Stimulated activated CD4-positive, alpha-beta T cell treated with anti-CD3 and anti-CD28 coated beads, Interleukin-15, amount 100 ng/mL, for 48 hours (primary cell): ENCODE results near the gene EVA1A.

Experiments
- DNase-seq, 2 donors: peaks; one replicate each; pipeline ENCODE4 v3.0.0-alpha.2; 2020; ENCODE audit warnings: low read depth in 2 of 2

Gene EVA1A

DNA sequence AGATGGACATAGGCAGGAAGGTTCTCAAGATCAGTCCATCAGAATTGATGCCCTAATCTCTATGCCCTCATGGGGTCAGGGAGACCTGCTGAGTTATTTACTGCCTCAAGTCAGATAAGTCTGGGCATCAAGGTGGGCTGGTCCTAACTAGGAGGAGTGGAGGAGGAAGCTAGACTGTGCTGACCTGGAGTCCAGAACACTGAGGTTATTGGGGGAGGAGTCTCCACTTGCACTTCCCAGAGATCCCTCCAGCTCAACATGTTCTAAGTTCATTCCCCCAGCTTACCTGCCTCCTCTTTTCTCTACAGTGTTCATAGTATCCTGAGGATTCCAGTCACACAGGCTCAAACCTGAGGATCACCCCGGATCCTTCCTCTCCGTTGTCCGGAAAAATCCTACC is 19.3 kb downstream of the EVA1A start:
- DNase-seq, result no peak

DNA sequence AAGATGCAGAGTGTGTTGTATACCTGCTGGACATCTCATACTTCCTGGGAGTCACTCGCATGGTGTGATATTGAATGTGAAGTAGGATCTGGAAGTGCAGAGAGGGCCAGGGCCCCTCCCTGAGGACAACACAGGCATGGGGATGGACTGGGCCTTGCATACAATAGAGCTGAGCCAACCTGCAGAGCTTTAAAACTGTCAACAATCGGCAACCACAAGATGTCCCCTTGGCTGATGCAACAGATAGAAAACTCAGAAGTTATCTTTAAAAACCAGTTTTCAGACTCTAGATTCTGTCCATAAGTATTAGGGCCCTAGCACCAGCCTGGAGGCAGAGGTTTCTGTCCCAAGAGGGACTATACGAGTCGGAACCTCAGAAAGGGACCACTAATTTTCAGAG is 19.7 kb downstream of the EVA1A start:
- no peak for DNase-seq

DNA sequence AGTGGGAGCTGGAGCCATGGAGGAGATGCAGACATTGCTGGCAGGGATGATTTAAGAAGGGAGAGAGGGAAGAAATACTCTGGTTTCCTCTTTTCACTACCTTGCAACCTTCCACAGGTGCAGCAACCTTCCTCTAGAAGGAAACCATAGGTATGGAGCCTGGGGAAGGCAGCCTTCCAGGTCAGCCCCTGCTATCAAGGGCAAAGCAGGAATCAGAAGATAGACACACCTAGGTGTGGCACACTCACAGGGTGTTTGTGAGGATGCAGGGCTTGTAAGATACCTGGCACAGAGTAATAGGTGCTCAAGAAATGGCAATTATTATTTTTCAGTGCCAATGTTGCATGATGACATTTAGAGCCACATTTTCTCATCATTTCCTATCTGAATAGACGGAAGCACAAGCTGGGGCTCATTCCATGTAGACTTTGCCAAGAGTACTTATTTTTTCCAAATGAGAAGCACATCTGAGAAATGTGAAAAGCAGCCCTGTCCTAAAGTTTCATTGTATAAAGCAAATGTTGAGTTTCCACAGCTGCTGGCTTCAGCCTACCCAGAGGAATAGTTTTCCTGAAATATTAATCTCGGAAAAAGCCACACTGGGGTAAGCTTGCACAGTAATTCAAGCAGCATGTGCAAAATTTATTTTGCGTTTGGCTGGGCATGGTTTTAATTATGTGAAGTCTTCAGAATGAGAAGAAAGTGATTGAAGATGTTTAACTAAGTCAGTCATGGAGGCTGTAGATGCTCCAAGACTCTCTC is 20.6 kb downstream of the EVA1A start:
- DNase-seq, result no peak

DNA sequence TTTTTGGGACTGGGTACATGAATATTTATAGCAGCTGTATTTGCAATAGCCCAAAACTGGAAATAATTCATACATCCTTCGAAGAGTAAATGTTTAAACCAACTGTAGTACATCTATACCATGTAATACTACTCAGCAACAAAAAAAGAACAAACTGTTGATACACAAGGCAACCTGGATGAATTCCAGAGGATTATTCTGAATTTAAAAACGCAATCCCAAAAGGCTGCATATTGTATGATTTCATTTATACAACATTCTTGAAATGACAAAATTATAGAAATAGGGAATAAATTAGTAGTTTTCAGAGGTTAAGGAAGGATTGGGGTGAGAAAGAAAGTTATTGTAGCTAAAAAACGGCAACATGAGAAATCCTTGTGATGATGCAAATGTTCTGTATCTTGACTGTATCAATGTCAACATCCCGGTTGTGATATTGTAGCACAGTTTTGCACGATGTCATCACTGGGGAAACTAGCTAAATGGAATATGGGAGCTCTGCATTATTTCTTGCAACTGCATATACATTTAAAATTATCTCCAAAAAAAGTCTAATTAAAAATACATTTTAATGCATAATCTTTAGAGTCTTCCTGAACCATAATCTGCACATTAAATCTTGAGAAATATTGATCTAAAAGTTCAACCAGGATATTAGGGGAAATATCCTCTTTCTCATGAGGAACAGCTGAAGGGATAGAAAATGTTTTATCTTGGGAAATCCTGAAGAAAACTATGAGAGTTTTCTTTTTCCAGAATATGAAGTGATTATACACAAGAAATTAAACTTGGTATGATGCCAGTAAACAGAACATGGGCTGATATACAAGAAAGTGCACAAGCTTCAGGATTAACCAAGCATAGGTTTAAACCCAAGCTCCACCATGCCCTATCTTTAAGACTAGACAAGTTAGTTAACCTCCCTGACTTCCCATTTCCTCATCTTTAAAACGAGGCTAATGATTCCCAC is 21.9 kb downstream of the EVA1A start:
- no peak for DNase-seq

DNA sequence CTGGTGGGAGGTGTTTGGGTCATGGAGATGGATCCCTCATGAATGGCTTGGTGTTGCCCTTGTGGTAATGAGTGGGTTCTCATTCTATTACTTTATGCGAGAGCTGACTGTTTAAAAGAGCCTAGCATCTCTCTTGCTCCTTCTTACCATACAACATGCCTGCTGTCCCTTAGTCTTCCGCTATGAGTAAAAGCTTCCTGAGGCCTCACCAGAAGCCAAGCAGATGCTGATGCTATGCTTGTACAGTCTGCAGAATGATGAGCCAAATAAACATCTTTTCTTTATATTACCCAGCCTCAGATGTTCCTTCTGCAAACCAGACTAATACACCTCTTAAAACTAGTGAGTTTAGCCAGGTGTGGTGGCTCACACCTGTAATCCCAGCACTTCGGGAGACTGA is 23.1 kb downstream of the EVA1A start:
- DNase-seq, result no peak

DNA sequence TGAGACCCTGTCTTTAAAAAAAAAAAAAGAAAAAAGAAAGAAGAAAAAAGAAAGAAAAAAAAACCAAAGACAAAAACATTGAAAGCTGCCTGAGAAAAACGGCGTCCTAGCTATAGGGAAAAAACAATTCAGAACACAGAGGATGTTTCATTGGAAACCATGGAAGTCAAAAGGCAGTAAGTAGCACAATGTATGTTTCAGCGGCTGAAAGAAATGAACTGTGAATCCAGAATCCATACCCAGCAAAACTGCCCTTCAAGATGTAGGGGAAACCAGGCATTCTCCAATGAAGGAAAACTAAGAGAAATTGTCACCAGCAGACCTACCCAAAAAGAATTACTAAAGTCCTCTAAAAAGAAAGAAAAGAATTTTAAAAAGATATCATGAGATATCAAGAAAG is 27.6 kb downstream of the EVA1A start:
- DNase-seq, result no peak

DNA sequence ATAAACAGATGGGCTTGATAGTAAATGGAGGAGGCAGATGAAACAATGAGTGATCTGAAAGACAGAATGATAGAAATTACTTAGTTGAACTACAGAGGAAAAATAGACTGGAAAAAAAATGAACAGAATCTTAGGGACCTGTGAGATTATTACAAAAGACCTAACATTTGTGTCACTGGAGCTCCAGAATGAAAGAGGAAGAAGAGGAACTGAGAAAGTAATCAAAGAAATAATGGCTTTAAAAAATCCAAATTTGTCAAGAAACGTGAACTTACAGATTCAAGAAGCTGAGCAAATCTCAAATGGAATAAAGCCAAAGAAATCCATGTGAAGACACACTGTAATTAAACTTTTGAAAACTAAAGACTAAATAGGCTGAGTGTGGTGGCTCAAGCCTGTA is 28.3 kb downstream of the EVA1A start:
- no peak for DNase-seq

DNA sequence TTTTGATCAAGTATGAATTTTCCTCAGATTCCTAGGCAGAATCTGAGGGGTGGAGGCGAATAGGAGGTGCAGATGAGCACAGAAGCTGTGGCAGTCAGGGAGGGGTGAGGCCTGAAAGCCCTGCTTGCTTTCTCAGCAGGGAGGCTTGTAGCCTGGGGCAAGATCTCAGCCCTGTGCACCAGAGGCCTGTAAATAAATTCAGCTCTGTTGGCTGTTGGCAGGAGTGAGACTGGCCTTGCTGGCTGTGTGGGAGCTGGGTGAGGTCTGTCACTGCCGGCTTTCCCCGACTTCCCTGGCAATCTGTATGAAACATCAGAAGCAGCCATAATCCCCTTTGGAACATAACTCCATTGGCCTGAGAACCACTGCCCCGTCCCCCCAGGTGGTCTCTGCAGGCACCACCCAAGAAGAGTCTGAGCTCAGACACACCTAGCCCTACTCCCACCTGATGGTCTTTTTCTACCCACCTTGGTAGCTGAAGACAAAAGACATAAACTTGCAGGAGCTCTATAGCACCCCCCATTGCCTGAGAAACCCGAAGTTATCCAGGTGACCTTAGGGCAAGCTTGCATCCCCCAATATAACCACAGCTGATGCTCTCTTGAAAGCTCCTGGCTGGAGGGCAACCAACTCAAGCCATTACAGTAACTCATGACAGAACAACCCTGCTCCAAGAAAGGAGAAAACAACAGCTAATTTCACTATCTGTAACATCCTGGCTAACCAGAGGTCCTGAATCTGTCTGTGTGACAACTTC is 32.3 kb downstream of the EVA1A start:
- DNase-seq, result no peak

DNA sequence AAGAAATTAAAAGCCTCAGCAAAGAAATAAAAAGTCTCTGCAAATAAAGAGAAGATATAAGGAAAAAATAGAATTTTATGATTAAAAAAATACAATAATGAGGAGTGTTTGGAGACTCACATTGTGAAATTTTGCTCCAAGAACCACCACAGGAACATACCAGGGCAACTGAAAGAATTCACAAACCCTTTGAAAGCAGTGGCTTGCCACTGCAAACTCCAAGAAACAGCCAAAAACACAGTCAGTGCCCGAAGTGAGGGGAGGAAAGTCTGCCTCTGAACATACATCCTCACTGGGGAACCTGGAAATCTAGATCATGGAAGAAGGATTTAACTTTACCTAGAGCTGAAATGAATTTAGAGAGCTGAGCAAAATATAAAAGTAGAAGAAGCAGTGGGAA is 33.1 kb downstream of the EVA1A start:
- DNase-seq, result no peak

DNA sequence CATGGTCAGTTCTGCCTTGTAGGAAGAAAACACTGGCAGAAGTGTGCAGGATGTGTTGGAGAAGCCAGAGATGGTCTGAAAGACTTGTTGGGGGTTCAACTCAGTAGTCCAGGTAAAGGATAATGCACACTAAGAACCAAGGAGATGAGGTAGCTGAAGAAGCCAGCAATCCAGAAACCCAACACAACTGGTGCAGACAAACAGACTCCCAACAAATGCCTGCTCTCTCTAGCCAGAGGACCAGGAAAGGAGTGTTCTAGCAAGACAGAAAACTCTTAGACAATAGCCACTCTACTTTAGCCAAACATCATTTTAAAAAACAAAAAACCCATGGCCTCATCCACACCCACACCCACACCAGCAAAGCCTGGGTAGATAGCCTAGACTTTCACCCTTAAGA is 33.9 kb downstream of the EVA1A start:
- DNase-seq, result no peak

DNA sequence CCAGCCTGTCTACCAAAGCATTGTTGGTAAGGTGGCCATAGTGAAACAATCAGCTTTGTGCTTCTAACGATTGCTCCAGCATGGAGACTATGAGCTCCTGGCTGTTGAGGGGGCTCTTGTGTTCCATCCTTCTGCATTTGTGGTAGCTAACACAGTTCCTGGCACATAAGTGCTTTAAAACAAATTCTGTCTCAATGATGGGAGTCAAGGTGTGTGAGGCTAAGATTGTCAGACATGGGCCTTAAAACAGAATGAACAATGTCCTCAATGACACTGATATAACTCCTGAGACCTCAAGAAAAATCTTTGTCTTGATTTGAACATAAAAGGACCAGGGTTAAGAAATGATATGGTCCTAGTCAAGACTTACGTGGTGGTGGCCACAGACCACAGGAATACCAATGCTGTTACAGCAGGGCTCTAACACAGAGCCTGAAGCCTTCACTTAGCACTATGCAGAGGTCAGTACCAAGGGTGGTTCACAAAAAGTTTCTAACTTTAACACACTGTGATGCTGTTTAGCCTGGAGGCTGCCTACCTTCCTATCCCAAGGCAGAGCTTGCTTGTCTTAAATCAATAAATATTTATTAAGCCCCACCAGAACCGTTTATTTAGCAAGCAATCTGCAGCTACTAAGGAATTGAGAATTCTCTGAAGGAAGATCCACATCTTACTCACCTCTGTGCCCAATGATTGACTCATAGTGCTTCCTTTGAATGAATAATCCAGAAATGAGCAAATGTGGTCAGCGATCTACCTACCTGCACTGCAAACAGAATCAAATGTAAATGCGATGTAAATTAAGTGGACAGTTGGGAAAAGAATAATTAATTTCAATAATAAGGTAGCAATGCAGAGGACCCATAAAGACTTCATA is 35.1 kb downstream of the EVA1A start:
- DNase-seq, result no peak

DNA sequence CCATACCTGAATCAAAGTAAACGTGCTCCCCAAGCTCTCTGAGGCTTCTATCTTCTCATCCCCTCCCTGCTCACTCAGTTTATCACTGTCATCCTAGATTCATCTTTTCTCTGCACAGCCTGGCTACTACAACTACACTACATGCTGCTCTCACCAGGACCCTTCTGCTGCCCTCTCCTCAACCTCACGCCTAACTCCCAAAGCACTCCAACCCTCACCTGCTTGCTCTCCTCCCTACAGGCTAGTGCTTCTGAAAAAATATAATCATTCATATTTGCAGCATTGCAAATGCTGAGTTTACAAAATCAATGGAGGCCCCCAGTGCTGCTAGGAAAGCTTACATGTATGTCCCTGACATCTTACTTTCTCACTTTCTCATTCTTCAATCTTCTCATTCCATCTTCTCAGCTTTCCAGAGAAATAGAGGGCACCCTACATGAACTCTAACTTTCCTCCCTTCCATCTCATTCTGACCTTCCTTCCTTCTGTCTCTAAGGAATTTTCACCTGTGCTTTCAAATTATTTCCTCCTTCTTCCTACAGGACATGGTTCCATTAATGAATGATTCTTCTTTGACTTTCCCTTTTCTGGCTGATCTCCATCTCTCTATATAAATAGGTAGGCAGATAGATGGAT is 36.3 kb downstream of the EVA1A start:
- DNase-seq, result no peak

DNA sequence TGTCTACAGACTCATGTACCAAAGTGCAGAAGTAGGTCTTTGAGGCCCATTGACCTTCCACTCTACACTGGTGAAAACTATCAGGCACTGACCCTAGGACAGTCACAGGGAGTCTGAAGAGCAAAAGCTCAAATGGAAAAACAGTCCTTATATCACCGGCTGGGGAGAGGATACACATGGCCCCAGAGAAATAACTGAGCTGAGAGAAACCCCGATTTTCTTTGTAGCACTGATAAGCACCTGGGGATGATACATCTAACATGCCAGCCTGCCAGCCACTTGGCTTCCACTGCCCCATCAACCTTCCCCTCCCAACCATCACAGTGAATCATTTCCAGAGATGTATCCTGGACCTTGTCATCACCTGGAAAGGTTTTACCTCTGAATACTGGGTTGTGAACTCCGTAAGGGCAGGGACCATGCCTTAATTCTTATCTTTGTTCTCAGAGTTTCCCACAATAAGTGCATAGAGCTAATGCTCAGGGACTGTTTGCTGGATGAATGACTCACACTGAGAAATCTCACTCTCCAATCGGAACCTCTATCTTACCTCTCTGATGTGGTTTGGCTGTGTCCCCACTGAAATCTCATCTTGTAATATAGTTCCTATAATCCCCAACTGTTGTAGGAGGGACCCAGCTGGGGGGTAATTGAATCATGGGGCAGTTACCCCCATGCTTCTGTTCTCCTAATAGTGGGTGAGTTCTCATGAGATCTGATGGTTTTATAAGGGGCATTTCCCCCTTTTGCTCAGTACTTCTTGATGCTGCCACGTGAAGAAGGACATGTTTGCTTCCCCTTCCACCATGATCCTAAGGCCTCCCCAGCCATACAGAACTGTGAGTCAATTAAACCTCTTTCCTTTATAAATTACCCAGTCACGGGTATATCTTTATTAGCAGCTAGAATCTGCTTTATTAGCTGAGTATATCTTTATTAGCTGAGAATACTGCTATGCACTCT is 37.1 kb downstream of the EVA1A start:
- no peak for DNase-seq

DNA sequence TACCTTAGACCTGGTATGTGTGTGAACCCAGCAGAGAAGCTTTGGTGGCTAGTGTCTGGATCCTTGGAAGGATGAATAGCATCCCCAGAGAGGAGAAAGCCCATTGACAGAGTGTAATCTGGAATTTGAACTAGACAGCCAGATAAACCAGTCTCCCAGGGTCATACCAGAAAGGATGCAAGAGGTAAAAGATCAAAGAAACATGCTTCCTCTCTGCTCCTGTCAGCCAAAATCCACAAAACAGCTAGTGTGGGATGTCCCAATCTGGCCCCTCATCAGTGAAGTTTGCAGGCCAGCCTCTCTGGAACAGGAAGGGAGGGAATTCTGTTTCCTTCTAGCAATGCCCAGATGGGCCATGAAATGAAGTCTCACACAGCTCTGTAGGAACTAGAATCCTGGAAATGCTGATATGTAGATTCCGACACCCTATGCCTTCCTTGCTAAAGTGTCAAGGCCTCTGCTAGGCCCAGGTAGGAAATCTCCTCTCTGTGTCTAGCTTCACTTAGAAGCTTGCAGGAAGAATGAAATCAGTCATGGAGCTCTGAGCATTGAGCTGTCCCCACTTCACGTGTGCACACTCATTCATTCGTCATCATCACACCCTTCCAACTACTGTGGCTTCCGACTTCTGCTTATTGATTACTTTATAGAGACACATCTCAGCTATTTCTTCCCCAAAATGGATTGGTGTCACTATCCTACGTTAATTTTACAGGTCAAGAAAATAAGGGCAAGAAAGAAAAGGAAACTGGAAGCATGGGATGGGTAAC is 38.0 kb downstream of the EVA1A start:
- DNase-seq, result no peak

DNA sequence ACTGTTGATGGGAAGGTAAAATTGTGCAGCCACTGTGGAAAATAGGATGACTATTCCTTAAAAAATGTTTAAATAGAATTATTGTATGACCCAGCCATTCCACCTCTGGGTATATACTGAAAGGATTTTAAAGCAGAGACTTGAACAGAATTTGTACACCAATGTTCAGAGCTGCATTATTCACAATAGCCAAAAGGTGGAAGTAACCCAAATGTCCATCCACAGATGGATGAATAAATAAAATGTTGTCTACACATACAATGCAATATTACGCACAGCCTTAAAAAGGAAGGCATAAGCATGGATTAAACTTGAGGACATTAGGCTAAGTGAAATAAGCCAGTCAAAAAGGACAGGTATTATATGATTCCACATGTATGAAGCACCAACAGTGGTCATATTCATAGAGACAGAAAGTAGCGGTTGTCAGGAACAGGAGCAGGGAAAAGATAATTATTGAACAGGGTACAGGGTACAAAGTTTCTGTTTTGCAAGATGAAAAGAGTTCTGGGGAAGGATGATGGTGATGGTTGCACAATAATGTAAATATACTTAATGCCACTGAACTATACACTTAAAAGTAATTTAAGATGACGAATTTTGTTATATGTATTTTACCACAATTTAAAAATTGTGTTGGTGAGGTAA is 39.4 kb downstream of the EVA1A start:
- DNase-seq, result no peak

DNA sequence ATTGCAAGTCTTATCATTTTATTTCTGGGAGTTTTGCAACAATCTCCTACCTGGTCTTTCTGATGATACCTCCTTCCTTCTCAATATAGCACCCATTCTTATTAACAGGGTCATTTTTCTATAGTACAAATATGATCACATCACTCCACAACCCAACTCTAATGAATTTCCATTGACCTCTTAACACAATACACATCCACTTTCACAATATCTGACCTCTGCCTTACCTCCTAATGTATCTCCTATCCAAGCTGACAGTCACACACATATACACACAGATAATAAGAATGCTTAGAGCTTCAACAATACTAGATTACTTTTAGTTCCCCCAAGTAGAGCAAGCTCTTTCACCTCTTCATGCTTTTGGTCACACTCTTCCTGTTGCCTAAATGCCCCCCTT is 40.9 kb downstream of the EVA1A start:
- DNase-seq, result no peak

DNA sequence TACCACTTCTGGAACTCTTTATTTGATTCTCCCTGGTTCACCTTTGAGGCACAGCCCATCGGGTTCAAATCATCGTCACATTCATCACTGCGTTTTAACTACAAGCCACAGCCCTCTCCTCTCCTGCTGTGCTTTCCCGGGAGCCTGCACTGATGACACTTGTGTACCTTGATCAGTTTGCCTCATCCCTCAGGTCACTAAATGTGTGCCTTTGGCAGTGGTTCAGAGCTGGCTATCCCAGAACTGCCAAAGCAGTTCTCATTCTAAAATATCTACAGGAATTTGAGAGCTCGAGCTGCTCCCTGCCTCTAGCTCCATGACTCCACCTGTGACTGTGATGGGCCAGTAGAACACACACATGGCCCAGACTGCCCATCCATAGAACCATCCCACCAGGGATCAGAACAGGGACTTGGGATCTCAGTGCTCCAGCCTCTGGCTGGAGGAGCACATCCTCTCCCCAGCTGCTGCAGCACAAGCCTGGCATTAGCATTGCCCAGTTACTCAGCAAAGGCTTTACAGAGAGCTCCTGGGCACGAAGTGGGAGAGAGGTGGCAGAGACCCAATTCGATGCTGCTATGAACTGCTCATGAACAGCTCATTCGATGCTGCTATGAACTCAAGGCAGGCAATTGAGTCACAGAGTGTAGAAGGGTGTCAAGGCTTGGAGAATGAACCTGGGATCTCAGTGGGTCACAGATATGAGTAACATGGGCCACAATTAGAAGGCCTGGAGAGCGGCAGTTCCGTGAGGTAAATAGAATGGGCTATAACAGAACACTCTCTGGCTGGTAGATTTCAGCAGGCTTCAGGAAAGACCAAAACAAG is 41.9 kb downstream of the EVA1A start:
- no peak for DNase-seq
